Ovary (tissue), 3 donors: ENCODE results near the gene ZC3H15.

Experiments
- EP300 ChIP-seq: sonication (generic); formaldehyde crosslinking; IDR thresholded peaks from one replicate; pipeline ENCODE4 v1.6.1; 2017; ENCODE audit warnings: antibody characterized with exemption
- POLR2A ChIP-seq: fragments of 450-650 bp; IDR thresholded peaks from one replicate; pipeline ENCODE4 v1.6.1; 2017; ENCODE audit warnings: antibody characterized with exemption, mild to moderate bottlenecking, moderate library complexity
- TF ChIP-seq, protein P1 (sequence below), 3 donors: fragments of 450-650 bp in 2 of 3; fragments of 200-600 bp in 1 of 3; IDR thresholded peaks; one replicate each; pipeline versions ENCODE4 v1.5.1 to v1.8.0; 2016 to 2022; ENCODE audit warnings: antibody characterized with exemption in 3 of 3, mild to moderate bottlenecking in 1 of 3
- donor health status: DM: no; HTN: no; CAD: no.

DNA sequence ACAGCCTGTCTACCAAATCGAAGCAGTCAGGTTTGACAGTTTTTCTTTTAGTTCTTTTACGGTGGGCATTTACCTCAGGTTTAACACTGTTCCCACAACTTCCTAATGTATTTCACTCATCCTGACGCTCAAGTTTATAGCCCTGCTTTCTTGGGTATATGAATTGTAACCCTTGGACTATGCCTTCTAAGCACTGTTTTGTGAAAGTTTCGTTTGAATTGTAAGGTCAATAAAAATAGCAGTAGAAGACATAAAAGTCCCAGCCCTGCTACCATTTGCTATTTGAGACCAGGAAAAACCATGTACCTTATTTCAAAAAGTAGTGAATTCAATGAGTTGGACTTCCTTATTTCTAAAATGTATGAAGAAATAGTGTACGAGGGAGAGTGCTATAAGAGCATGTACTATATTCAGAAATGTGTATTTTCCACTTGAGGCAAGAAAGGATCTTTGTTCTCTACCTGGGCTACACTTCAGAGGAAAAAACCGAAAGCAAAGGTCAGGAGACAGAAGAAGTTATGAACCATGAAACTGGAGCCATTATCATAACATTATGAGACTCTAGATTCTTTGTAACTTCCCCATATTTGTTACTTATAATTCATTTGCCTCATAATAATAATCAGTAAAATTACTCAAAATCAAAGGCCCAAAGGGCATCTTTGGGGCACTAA lies 1.9 kb upstream of the ZC3H15 start:
- TF ChIP-seq, protein P1, sequence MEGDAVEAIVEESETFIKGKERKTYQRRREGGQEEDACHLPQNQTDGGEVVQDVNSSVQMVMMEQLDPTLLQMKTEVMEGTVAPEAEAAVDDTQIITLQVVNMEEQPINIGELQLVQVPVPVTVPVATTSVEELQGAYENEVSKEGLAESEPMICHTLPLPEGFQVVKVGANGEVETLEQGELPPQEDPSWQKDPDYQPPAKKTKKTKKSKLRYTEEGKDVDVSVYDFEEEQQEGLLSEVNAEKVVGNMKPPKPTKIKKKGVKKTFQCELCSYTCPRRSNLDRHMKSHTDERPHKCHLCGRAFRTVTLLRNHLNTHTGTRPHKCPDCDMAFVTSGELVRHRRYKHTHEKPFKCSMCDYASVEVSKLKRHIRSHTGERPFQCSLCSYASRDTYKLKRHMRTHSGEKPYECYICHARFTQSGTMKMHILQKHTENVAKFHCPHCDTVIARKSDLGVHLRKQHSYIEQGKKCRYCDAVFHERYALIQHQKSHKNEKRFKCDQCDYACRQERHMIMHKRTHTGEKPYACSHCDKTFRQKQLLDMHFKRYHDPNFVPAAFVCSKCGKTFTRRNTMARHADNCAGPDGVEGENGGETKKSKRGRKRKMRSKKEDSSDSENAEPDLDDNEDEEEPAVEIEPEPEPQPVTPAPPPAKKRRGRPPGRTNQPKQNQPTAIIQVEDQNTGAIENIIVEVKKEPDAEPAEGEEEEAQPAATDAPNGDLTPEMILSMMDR (IDR thresholded peaks at IDR 0.05), result no peak
- no peak for TF ChIP-seq POLR2A
- no peak for TF ChIP-seq EP300
